ENCODE results near the gene DOHH. TPM values are rescaled to one million over a fixed set of nuclear protein-coding genes. Genes with fewer than 3 reads are reported as not detected.

Gene DOHH
- total RNA-seq, 2 donors from 2014 or later: 26.1 to 26.9 TPM

GRCh38 chr19:3543150-3544057 lies 42.9 kb upstream of the DOHH start:
- Histone ChIP-seq H3K9me3 (no peaks in the 10 kb centered on the region), H3K27me3 (replicated peaks; ENCODE audit: insufficient read depth) (no peaks in the 10 kb centered on the region), H3K27ac (no peak overlapping the region), H3K4me1 (replicated peaks) (no peaks in the 10 kb centered on the region), H3K36me3 (no peaks in the 10 kb centered on the region), H3K4me3 (no peak overlapping the region)
- TF ChIP-seq POLR2AphosphoS5 (IDR thresholded peaks at IDR 0.05): no peak
- TF ChIP-seq POLR2A (IDR thresholded peaks at IDR 0.05): no peak
- no peak for TF ChIP-seq CTCF (IDR thresholded peaks at IDR 0.05)
- WGBS: 79% methylated on average over 47 of the region's 47 CpGs
- DNase-seq (ENCODE audit: low spot score): no peak
- intact Hi-C loops (cut with DNase I): no loop called here

GRCh38 chr19:3539756-3540118 lies 39.3 kb upstream of the DOHH start:
- DNase-seq (ENCODE audit: low spot score): no peak
- TF ChIP-seq CTCF (IDR thresholded peaks at IDR 0.05) (no peak), POLR2A (IDR thresholded peaks at IDR 0.05) (no peak), POLR2AphosphoS5 (IDR thresholded peaks at IDR 0.05) (no peak)
- Histone ChIP-seq H3K27ac (no peak overlapping the region), H3K27me3 (replicated peaks; ENCODE audit: insufficient read depth) (no peaks in the 10 kb centered on the region), H3K4me1 (replicated peaks) (no peaks in the 10 kb centered on the region), H3K36me3 (no peaks in the 10 kb centered on the region), H3K9me3 (no peaks in the 10 kb centered on the region), H3K4me3 (no peak overlapping the region)
- 100% methylated on average over 1 of the region's 1 CpG for WGBS
- intact Hi-C loops (cut with DNase I): no loop called here

- TF ChIP-seq POLR2AphosphoS5 (IDR thresholded peaks at IDR 0.05) (no peak), CTCF (IDR thresholded peaks at IDR 0.05) (no peak), POLR2A (IDR thresholded peaks at IDR 0.05) (no peak)
- H3K4me3 ChIP-seq: no peak within 1 kb of the TSS
- WGBS: 44% methylated on average over 26 of the region's 28 CpGs
- no peaks in the 10 kb centered on the region for H3K27me3 ChIP-seq (replicated peaks; ENCODE audit: insufficient read depth)
- H3K27ac ChIP-seq: no peak within 1 kb of the TSS
- intact Hi-C loops (cut with DNase I): no loop called here
- no peak for DNase-seq (ENCODE audit: low spot score)
- H3K36me3 ChIP-seq: no peaks in the 10 kb centered on the region
- no peaks in the 10 kb centered on the region for H3K4me1 ChIP-seq (replicated peaks)
- H3K9me3 ChIP-seq: no peaks in the 10 kb centered on the region
Measured at GRCh38 chr19:3538965-3539755, 38.7 kb upstream of the DOHH start, which contains the start of gene TEKTIP1. Gene TEKTIP1 (plus strand): TSS chr19:3539174. CDS start chr19:3539178, 4 bp downstream.

GRCh38 chr19:3538258-3538929 lies 37.9 kb upstream of the DOHH start:
- H3K27ac ChIP-seq: no peak overlapping the region
- peaks cover 0 to 4% of the 10 kb centered on the region in 2 donors for H3K36me3 ChIP-seq
- DNase-seq (ENCODE audit: low spot score): no peak
- no peaks in the 10 kb centered on the region for H3K27me3 ChIP-seq (replicated peaks; ENCODE audit: insufficient read depth)
- WGBS: 78% methylated on average over 25 of the region's 25 CpGs
- intact Hi-C loops (cut with DNase I): no loop called here
- no peaks in the 10 kb centered on the region for H3K4me1 ChIP-seq (replicated peaks)
- H3K4me3 ChIP-seq: no peak overlapping the region
- TF ChIP-seq CTCF (IDR thresholded peaks at IDR 0.05) (no peak), POLR2AphosphoS5 (IDR thresholded peaks at IDR 0.05) (no peak), POLR2A (IDR thresholded peaks at IDR 0.05) (no peak)
- H3K9me3 ChIP-seq: no peaks in the 10 kb centered on the region

Measured in prostate gland (tissue), 2 donors.